ENCODE measurements around the gene MKNK1. TPM values are rescaled to one million over a fixed set of nuclear protein-coding genes. Genes with fewer than 3 reads are reported as not detected.
A peak's percentile ranks its signal among the peaks of the same experiment; 100 is the strongest.

MKNK1 gene
- total RNA-seq, 1 donor from 2014 or later = 22.6 TPM

DNA sequence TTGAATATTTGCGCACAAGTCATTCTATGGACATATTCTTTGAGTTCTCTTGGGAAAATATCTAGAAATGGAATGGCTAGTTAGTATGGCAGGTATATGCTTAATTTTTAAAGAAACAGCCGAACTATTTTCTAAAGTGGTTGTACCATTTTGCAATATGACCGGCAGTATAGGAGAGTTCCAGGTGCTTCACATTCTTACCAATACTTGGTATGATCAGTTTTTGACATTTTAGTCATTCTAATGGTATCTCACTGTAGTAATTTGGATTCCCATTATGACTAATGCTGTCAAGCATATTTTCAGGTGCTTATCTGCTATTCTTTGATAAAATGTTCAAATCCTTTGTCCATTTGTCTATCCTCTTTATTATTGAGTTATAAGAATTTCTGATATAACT lies 43.5 kb upstream of the MKNK1 start:
- Histone ChIP-seq H3K36me3 (ENCODE audit: control insufficient read depth, insufficient read depth, low read length) (no peaks in the 10 kb centered on the region), H3K27me3 (ENCODE audit: control insufficient read depth, insufficient read depth, low read length) (no peaks in the 10 kb centered on the region), H3K4me3 (ENCODE audit: low read depth, low read length) (no peak overlapping the region)
- DNase-seq (ENCODE audit: low read depth) = no peak
- no peak for TF ChIP-seq CTCF (IDR thresholded peaks at IDR 0.05; ENCODE audit: insufficient read depth, low read length, poor library complexity, severe bottlenecking)

- Histone ChIP-seq H3K4me3 (ENCODE audit: low read depth, low read length) (no peak overlapping the region), H3K27me3 (ENCODE audit: control insufficient read depth, insufficient read depth, low read length) (no peaks in the 10 kb centered on the region), H3K36me3 (ENCODE audit: control insufficient read depth, insufficient read depth, low read length) (no peaks in the 10 kb centered on the region)
- no peak for TF ChIP-seq CTCF (IDR thresholded peaks at IDR 0.05; ENCODE audit: insufficient read depth, low read length, poor library complexity, severe bottlenecking)
- DNase-seq (ENCODE audit: low read depth) = no peak
These were observed 42.8 kb upstream of the MKNK1 start for GRCh38 chr1:46646844-46647243.

DNA sequence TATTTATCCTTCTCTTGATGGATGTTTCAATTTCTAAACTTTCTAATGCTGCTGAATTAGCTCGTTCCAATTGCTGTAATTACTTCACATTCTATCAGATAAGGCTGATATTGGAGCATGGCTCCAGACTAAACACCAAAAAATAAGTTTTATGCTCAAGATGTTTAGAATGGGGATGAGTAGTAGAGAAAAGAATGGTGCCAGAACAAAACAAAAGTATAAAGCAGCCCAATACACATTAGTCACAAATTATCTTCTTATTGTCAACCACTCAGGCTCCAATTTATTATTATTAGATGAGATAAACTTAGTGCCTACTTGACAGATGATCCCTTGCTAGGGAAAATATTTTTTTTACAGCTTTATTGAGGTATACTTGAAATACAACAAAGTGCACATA lies 42.3 kb upstream of the MKNK1 start:
- Histone ChIP-seq H3K4me3 (ENCODE audit: low read depth, low read length) (no peak overlapping the region), H3K36me3 (ENCODE audit: control insufficient read depth, insufficient read depth, low read length) (no peaks in the 10 kb centered on the region), H3K27me3 (ENCODE audit: control insufficient read depth, insufficient read depth, low read length) (no peaks in the 10 kb centered on the region)
- DNase-seq (ENCODE audit: low read depth) = no peak
- no peak for TF ChIP-seq CTCF (IDR thresholded peaks at IDR 0.05; ENCODE audit: insufficient read depth, low read length, poor library complexity, severe bottlenecking)

GRCh38 chr1:46645815-46646214 lies 41.7 kb upstream of the MKNK1 start:
- Histone ChIP-seq H3K36me3 (ENCODE audit: control insufficient read depth, insufficient read depth, low read length) (no peaks in the 10 kb centered on the region), H3K27me3 (ENCODE audit: control insufficient read depth, insufficient read depth, low read length) (no peaks in the 10 kb centered on the region), H3K4me3 (ENCODE audit: low read depth, low read length) (no peak overlapping the region)
- no peak for DNase-seq (ENCODE audit: low read depth)
- TF ChIP-seq CTCF (IDR thresholded peaks at IDR 0.05; ENCODE audit: insufficient read depth, low read length, poor library complexity, severe bottlenecking) = no peak

DNA sequence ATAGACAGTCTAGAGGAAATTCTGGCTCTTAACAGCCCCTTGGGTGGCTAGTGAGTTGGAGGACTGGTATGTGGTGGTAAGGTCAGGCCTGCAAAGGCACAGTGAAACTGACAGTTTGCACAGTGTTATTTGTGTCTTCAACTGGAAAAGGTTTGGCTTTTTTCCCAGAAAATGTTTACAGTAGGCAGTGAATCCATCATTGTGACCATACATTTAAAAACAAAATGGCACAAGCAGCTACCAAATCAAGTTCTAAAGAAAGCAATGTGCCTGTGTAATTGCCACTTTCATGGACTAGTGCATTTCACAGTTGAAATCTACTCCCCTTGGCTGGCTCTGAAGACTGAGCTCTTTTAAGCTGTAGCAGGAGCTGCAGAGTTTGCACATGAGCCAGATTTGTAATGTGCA lies 39.3 kb upstream of the MKNK1 start:
- DNase-seq (ENCODE audit: low read depth) = peak; percentile 63
- no peak for TF ChIP-seq CTCF (IDR thresholded peaks at IDR 0.05; ENCODE audit: insufficient read depth, low read length, poor library complexity, severe bottlenecking)

GRCh38 chr1:46642115-46642680 lies 38.1 kb upstream of the MKNK1 start:
- Histone ChIP-seq H3K36me3 (ENCODE audit: control insufficient read depth, insufficient read depth, low read length) (no peaks in the 10 kb centered on the region), H3K4me3 (ENCODE audit: low read depth, low read length) (no peak overlapping the region), H3K27me3 (ENCODE audit: control insufficient read depth, insufficient read depth, low read length) (no peaks in the 10 kb centered on the region)
- no peak for DNase-seq (ENCODE audit: low read depth)
- no peak for TF ChIP-seq CTCF (IDR thresholded peaks at IDR 0.05; ENCODE audit: insufficient read depth, low read length, poor library complexity, severe bottlenecking)

More for the DNA sequence above, 39.3 kb upstream of the MKNK1 start:
- Histone ChIP-seq H3K4me3 (ENCODE audit: low read depth, low read length) (no peak overlapping the region), H3K27me3 (ENCODE audit: control insufficient read depth, insufficient read depth, low read length) (no peaks in the 10 kb centered on the region), H3K36me3 (ENCODE audit: control insufficient read depth, insufficient read depth, low read length) (no peaks in the 10 kb centered on the region)
